ENCODE data around the gene KCNIP4.

KCNIP4 gene

GRCh38 chr4:21887481-21887880 lies 61.1 kb downstream of the KCNIP4 start:
- no peak for DNase-seq
- Histone ChIP-seq H3K9ac (ENCODE audit: low read length) (no peak overlapping the region), H3K36me3 (ENCODE audit: control insufficient read depth, insufficient read depth, low read length) (no peaks in the 10 kb centered on the region), H2BK5ac (ENCODE audit: low read length) (no peak overlapping the region), H3K4me1 (ENCODE audit: control insufficient read depth, low read depth, low read length) (no peaks in the 10 kb centered on the region), H2AK5ac (ENCODE audit: low read length) (no peak overlapping the region), H2BK120ac (ENCODE audit: low read depth, low read length) (no peak overlapping the region), H3K18ac (ENCODE audit: low read length) (no peak overlapping the region), H3K56ac (ENCODE audit: low read length) (no peak overlapping the region), H4K5ac (ENCODE audit: low read length) (no peak overlapping the region), H4K8ac (ENCODE audit: low read depth, low read length) (no peak overlapping the region), H3K79me2 (ENCODE audit: control insufficient read depth, insufficient read depth, low read length) (no peaks in the 10 kb centered on the region), H3K23ac (ENCODE audit: low read length) (no peak overlapping the region), H2BK15ac (replicated peaks; ENCODE audit: low read depth) (no peak overlapping the region), H3K79me1 (ENCODE audit: low read length) (no peaks in the 10 kb centered on the region), H3K27ac (ENCODE audit: low read depth, low read length) (no peak overlapping the region), H3K27me3 (ENCODE audit: insufficient read depth, low read length, poor library complexity) (no peaks in the 10 kb centered on the region), H3K4ac (ENCODE audit: low read depth, low read length) (no peak overlapping the region), H3K4me2 (ENCODE audit: low read length) (no peak overlapping the region), H3K4me3 (ENCODE audit: low read length) (no peak overlapping the region)
- WGBS (ENCODE audit: extremely low coverage, insufficient coverage, low lambda C conversion rate), result no CpG with 5 or more reads among the region's 1 CpG

GRCh38 chr4:21885770-21886169 lies 62.8 kb downstream of the KCNIP4 start:
- H3K79me2 ChIP-seq (ENCODE audit: control insufficient read depth, insufficient read depth, low read length), result no peaks in the 10 kb centered on the region
- H3K56ac ChIP-seq (ENCODE audit: low read length), result no peak overlapping the region
- no peak overlapping the region for H3K4ac ChIP-seq (ENCODE audit: low read depth, low read length)
- no peak overlapping the region for H3K27ac ChIP-seq (ENCODE audit: low read depth, low read length)
- H2BK15ac ChIP-seq (replicated peaks; ENCODE audit: low read depth), result no peak overlapping the region
- WGBS (ENCODE audit: extremely low coverage, insufficient coverage, low lambda C conversion rate), result no CpG with 5 or more reads among the region's 5 CpGs
- H3K18ac ChIP-seq (ENCODE audit: low read length), result no peak overlapping the region
- H2BK5ac ChIP-seq (ENCODE audit: low read length), result no peak overlapping the region
- no peak overlapping the region for H4K5ac ChIP-seq (ENCODE audit: low read length)
- no peak overlapping the region for H3K4me2 ChIP-seq (ENCODE audit: low read length)
- no peak overlapping the region for H3K4me3 ChIP-seq (ENCODE audit: low read length)
- no peak overlapping the region for H4K8ac ChIP-seq (ENCODE audit: low read depth, low read length)
- no peak overlapping the region for H3K9ac ChIP-seq (ENCODE audit: low read length)
- H3K23ac ChIP-seq (ENCODE audit: low read length), result no peak overlapping the region
- H3K79me1 ChIP-seq (ENCODE audit: low read length), result no peaks in the 10 kb centered on the region
- H2BK120ac ChIP-seq (ENCODE audit: low read depth, low read length), result no peak overlapping the region
- H2AK5ac ChIP-seq (ENCODE audit: low read length), result no peak overlapping the region
- H3K4me1 ChIP-seq (ENCODE audit: control insufficient read depth, low read depth, low read length), result no peaks in the 10 kb centered on the region
- DNase-seq, result no peak
- no peaks in the 10 kb centered on the region for H3K36me3 ChIP-seq (ENCODE audit: control insufficient read depth, insufficient read depth, low read length)
- H3K27me3 ChIP-seq (ENCODE audit: insufficient read depth, low read length, poor library complexity), result no peaks in the 10 kb centered on the region

GRCh38 chr4:21885241-21885640 lies 63.3 kb downstream of the KCNIP4 start:
- no peaks in the 10 kb centered on the region for H3K79me1 ChIP-seq (ENCODE audit: low read length)
- no peak overlapping the region for H3K27ac ChIP-seq (ENCODE audit: low read depth, low read length)
- no peak overlapping the region for H2AK5ac ChIP-seq (ENCODE audit: low read length)
- no peak overlapping the region for H2BK120ac ChIP-seq (ENCODE audit: low read depth, low read length)
- no peak overlapping the region for H3K56ac ChIP-seq (ENCODE audit: low read length)
- H4K5ac ChIP-seq (ENCODE audit: low read length), result no peak overlapping the region
- no peak overlapping the region for H3K4me2 ChIP-seq (ENCODE audit: low read length)
- H3K4me3 ChIP-seq (ENCODE audit: low read length), result no peak overlapping the region
- H2BK15ac ChIP-seq (replicated peaks; ENCODE audit: low read depth), result no peak overlapping the region
- no peak overlapping the region for H4K8ac ChIP-seq (ENCODE audit: low read depth, low read length)
- no peaks in the 10 kb centered on the region for H3K27me3 ChIP-seq (ENCODE audit: insufficient read depth, low read length, poor library complexity)
- H3K36me3 ChIP-seq (ENCODE audit: control insufficient read depth, insufficient read depth, low read length), result no peaks in the 10 kb centered on the region
- H3K4me1 ChIP-seq (ENCODE audit: control insufficient read depth, low read depth, low read length), result no peaks in the 10 kb centered on the region
- no peak for DNase-seq
- no peak overlapping the region for H3K23ac ChIP-seq (ENCODE audit: low read length)
- no CpG with 5 or more reads among the region's 2 CpGs for WGBS (ENCODE audit: extremely low coverage, insufficient coverage, low lambda C conversion rate)
- H3K79me2 ChIP-seq (ENCODE audit: control insufficient read depth, insufficient read depth, low read length), result no peaks in the 10 kb centered on the region
- no peak overlapping the region for H3K9ac ChIP-seq (ENCODE audit: low read length)
- no peak overlapping the region for H3K4ac ChIP-seq (ENCODE audit: low read depth, low read length)
- H3K18ac ChIP-seq (ENCODE audit: low read length), result no peak overlapping the region
- H2BK5ac ChIP-seq (ENCODE audit: low read length), result no peak overlapping the region

- Histone ChIP-seq H4K5ac (ENCODE audit: low read length) (no peak overlapping the region), H2BK5ac (ENCODE audit: low read length) (no peak overlapping the region), H3K4me2 (ENCODE audit: low read length) (no peak overlapping the region), H2BK15ac (replicated peaks; ENCODE audit: low read depth) (no peak overlapping the region), H3K79me1 (ENCODE audit: low read length) (no peaks in the 10 kb centered on the region), H3K27ac (ENCODE audit: low read depth, low read length) (no peak overlapping the region), H3K27me3 (ENCODE audit: insufficient read depth, low read length, poor library complexity) (no peaks in the 10 kb centered on the region), H3K9ac (ENCODE audit: low read length) (no peak overlapping the region), H3K23ac (ENCODE audit: low read length) (no peak overlapping the region), H3K36me3 (ENCODE audit: control insufficient read depth, insufficient read depth, low read length) (no peaks in the 10 kb centered on the region), H4K8ac (ENCODE audit: low read depth, low read length) (no peak overlapping the region), H3K4ac (ENCODE audit: low read depth, low read length) (no peak overlapping the region), H3K18ac (ENCODE audit: low read length) (no peak overlapping the region), H2AK5ac (ENCODE audit: low read length) (no peak overlapping the region), H3K4me3 (ENCODE audit: low read length) (no peak overlapping the region), H3K4me1 (ENCODE audit: control insufficient read depth, low read depth, low read length) (no peaks in the 10 kb centered on the region), H3K79me2 (ENCODE audit: control insufficient read depth, insufficient read depth, low read length) (no peaks in the 10 kb centered on the region), H2BK120ac (ENCODE audit: low read depth, low read length) (no peak overlapping the region), H3K56ac (ENCODE audit: low read length) (no peak overlapping the region)
- WGBS (ENCODE audit: extremely low coverage, insufficient coverage, low lambda C conversion rate), result no CpG with 5 or more reads among the region's 2 CpGs
- peak; percentile 13 for DNase-seq
Observed at GRCh38 chr4:21884615-21885014, 64.0 kb downstream of the KCNIP4 start.

- no peak overlapping the region for H4K5ac ChIP-seq (ENCODE audit: low read length)
- no peaks in the 10 kb centered on the region for H3K79me2 ChIP-seq (ENCODE audit: control insufficient read depth, insufficient read depth, low read length)
- no peaks in the 10 kb centered on the region for H3K27me3 ChIP-seq (ENCODE audit: insufficient read depth, low read length, poor library complexity)
- no peak overlapping the region for H2BK15ac ChIP-seq (replicated peaks; ENCODE audit: low read depth)
- H2BK120ac ChIP-seq (ENCODE audit: low read depth, low read length), result no peak overlapping the region
- H4K8ac ChIP-seq (ENCODE audit: low read depth, low read length), result no peak overlapping the region
- no peak overlapping the region for H3K18ac ChIP-seq (ENCODE audit: low read length)
- DNase-seq, result no peak
- no peaks in the 10 kb centered on the region for H3K36me3 ChIP-seq (ENCODE audit: control insufficient read depth, insufficient read depth, low read length)
- no peak overlapping the region for H3K27ac ChIP-seq (ENCODE audit: low read depth, low read length)
- no peak overlapping the region for H3K23ac ChIP-seq (ENCODE audit: low read length)
- H3K56ac ChIP-seq (ENCODE audit: low read length), result no peak overlapping the region
- no peak overlapping the region for H3K9ac ChIP-seq (ENCODE audit: low read length)
- H3K4me3 ChIP-seq (ENCODE audit: low read length), result no peak overlapping the region
- no peak overlapping the region for H3K4me2 ChIP-seq (ENCODE audit: low read length)
- no CpG with 5 or more reads among the region's 4 CpGs for WGBS (ENCODE audit: extremely low coverage, insufficient coverage, low lambda C conversion rate)
- H2BK5ac ChIP-seq (ENCODE audit: low read length), result no peak overlapping the region
- H2AK5ac ChIP-seq (ENCODE audit: low read length), result no peak overlapping the region
- no peaks in the 10 kb centered on the region for H3K4me1 ChIP-seq (ENCODE audit: control insufficient read depth, low read depth, low read length)
- H3K79me1 ChIP-seq (ENCODE audit: low read length), result no peaks in the 10 kb centered on the region
- H3K4ac ChIP-seq (ENCODE audit: low read depth, low read length), result no peak overlapping the region
Observed at GRCh38 chr4:21882051-21882839, 66.3 kb downstream of the KCNIP4 start.

- no peak overlapping the region for H2BK15ac ChIP-seq (replicated peaks; ENCODE audit: low read depth)
- DNase-seq, result peak; percentile 73
- H2AK5ac ChIP-seq (ENCODE audit: low read length), result no peak overlapping the region
- no peak overlapping the region for H2BK120ac ChIP-seq (ENCODE audit: low read depth, low read length)
- H3K23ac ChIP-seq (ENCODE audit: low read length), result no peak overlapping the region
- no peaks in the 10 kb centered on the region for H3K79me2 ChIP-seq (ENCODE audit: control insufficient read depth, insufficient read depth, low read length)
- H4K8ac ChIP-seq (ENCODE audit: low read depth, low read length), result no peak overlapping the region
- no peaks in the 10 kb centered on the region for H3K79me1 ChIP-seq (ENCODE audit: low read length)
- no peak overlapping the region for H3K4me2 ChIP-seq (ENCODE audit: low read length)
- no peak overlapping the region for H4K5ac ChIP-seq (ENCODE audit: low read length)
- WGBS (ENCODE audit: extremely low coverage, insufficient coverage, low lambda C conversion rate), result no CpG with 5 or more reads among the region's 3 CpGs
- no peak overlapping the region for H3K4ac ChIP-seq (ENCODE audit: low read depth, low read length)
- no peak overlapping the region for H3K27ac ChIP-seq (ENCODE audit: low read depth, low read length)
- no peak overlapping the region for H3K9ac ChIP-seq (ENCODE audit: low read length)
- H3K36me3 ChIP-seq (ENCODE audit: control insufficient read depth, insufficient read depth, low read length), result no peaks in the 10 kb centered on the region
- no peak overlapping the region for H3K56ac ChIP-seq (ENCODE audit: low read length)
- no peaks in the 10 kb centered on the region for H3K4me1 ChIP-seq (ENCODE audit: control insufficient read depth, low read depth, low read length)
- no peaks in the 10 kb centered on the region for H3K27me3 ChIP-seq (ENCODE audit: insufficient read depth, low read length, poor library complexity)
- H2BK5ac ChIP-seq (ENCODE audit: low read length), result no peak overlapping the region
- H3K18ac ChIP-seq (ENCODE audit: low read length), result no peak overlapping the region
- no peak overlapping the region for H3K4me3 ChIP-seq (ENCODE audit: low read length)
Observed at GRCh38 chr4:21879187-21879586, 69.4 kb downstream of the KCNIP4 start.
